ENCODE data around the gene FARS2.

Gene FARS2

DNA sequence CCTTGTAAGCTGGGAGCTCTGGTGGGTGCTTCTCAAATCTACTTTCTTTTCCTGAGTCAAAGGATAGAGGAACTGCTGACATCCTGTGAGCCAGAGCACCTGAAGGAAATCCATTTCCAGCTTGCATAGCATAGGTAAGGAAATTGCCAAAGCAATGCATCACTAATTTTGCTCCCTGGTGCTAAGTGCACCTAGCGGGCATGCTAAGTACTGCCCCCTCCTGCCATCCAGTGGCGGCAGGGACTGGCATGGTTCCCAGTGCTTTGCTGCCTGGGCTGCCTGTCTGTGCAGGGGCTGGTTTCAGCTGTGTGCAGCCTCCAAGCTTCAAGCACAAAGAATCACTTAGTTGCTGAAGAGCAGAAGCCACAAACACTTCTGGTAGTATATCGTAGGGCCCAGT lies 63.9 kb downstream of the FARS2 start:
- no peak overlapping the region for H3K9ac ChIP-seq (ENCODE audit: low read length)

DNA sequence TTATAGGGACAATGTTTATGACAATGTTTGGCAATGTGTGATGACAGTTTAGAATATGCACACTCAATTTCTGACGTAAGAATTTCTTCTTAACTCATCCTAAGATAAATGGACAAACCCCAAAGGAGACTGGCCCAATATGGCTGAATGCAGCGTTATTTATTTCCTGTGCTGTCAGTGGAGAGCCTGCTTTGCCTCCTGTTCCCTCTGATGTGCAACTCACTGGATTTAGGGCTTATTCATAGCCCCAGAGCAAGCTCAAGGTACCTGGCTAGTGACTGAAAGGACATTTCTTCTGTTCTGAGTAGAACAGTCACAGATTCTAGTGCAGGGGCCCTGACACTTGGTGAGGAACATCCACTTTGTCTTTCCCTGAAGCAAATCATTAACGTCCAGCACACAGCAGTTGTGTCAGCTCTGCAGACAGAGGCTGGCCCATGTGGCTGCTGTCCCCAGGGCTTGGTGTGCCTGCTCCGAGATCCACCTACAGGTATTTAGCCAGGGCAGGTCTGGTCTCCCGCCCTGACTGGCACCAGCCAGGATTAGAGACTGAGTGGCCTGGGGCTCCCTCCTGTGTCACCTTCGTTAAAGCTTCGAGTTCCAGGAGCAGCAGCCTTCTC lies 64.8 kb downstream of the FARS2 start:
- H2BK5ac ChIP-seq (ENCODE audit: low read depth, low read length, poor library complexity), result no peak overlapping the region
- no peak overlapping the region for H2BK120ac ChIP-seq (ENCODE audit: insufficient read depth, low read length, poor library complexity)
- H4K12ac ChIP-seq (ENCODE audit: low read depth, low read length), result no peak overlapping the region
- H3K4me3 ChIP-seq (ENCODE audit: low read depth, low read length), result no peak overlapping the region
- no peak overlapping the region for H2AFZ ChIP-seq (ENCODE audit: insufficient read depth, low read length, poor library complexity)
- no peak overlapping the region for H4K8ac ChIP-seq (ENCODE audit: low read depth, low read length)
- H3K9ac ChIP-seq (ENCODE audit: low read length), result no peak overlapping the region
- no peak overlapping the region for H3K4me2 ChIP-seq (ENCODE audit: low read length)
- WGBS (ENCODE audit: extremely low coverage, insufficient coverage, insufficient read length), result no CpG with 5 or more reads among the region's 7 CpGs
- no peak overlapping the region for H4K91ac ChIP-seq (ENCODE audit: low read depth, low read length)
- H3K79me2 ChIP-seq (ENCODE audit: control insufficient read depth, insufficient read depth, low read length, poor library complexity), result no peaks in the 10 kb centered on the region
- no peak overlapping the region for H3K27ac ChIP-seq (ENCODE audit: low read depth, low read length)
- H3K36me3 ChIP-seq (ENCODE audit: control insufficient read depth in 1 of 2, insufficient read depth in 2 of 2, low read length in 2 of 2), result peaks cover 0 to 5% of the 10 kb centered on the region in 2 experiments
- H2BK12ac ChIP-seq (ENCODE audit: low read length), result no peak overlapping the region
- H3K4ac ChIP-seq (ENCODE audit: low read depth, low read length), result no peak overlapping the region
- H3K23ac ChIP-seq (ENCODE audit: low read length), result no peak overlapping the region
- H3K27me3 ChIP-seq (ENCODE audit: insufficient read depth, low read length), result no peaks in the 10 kb centered on the region
- no peak overlapping the region for H3K14ac ChIP-seq (ENCODE audit: low read length)
- H3K4me1 ChIP-seq (ENCODE audit: control insufficient read depth in 1 of 2, insufficient read depth in 2 of 2, low read length in 2 of 2), result no peaks in the 10 kb centered on the region
- no peak overlapping the region for H3K18ac ChIP-seq (ENCODE audit: low read length)
- H2AK5ac ChIP-seq (ENCODE audit: low read length), result no peak overlapping the region
- no peaks in the 10 kb centered on the region for H3K79me1 ChIP-seq (ENCODE audit: low read length)
- H3K9me3 ChIP-seq (ENCODE audit: insufficient read depth, low read depth, low read length), result peaks cover 8% of the 10 kb centered on the region
- DNase-seq, result no peak

More for the DNA sequence above, 63.9 kb downstream of the FARS2 start:
- H4K12ac ChIP-seq (ENCODE audit: low read depth, low read length), result no peak overlapping the region
- H3K79me1 ChIP-seq (ENCODE audit: low read length), result no peaks in the 10 kb centered on the region
- no peak overlapping the region for H2BK120ac ChIP-seq (ENCODE audit: insufficient read depth, low read length, poor library complexity)
- H3K27ac ChIP-seq (ENCODE audit: low read depth, low read length), result no peak overlapping the region
- H4K91ac ChIP-seq (ENCODE audit: low read depth, low read length), result no peak overlapping the region
- no peak overlapping the region for H2AFZ ChIP-seq (ENCODE audit: insufficient read depth, low read length, poor library complexity)
- no peak overlapping the region for H3K4me2 ChIP-seq (ENCODE audit: low read length)
- H3K14ac ChIP-seq (ENCODE audit: low read length), result no peak overlapping the region
- H3K79me2 ChIP-seq (ENCODE audit: control insufficient read depth, insufficient read depth, low read length, poor library complexity), result no peaks in the 10 kb centered on the region
- no peak overlapping the region for H3K4ac ChIP-seq (ENCODE audit: low read depth, low read length)
- peaks cover 8% of the 10 kb centered on the region for H3K9me3 ChIP-seq (ENCODE audit: insufficient read depth, low read depth, low read length)
- H3K36me3 ChIP-seq (ENCODE audit: control insufficient read depth in 1 of 2, insufficient read depth in 2 of 2, low read length in 2 of 2), result peaks cover 0 to 5% of the 10 kb centered on the region in 2 experiments
- no peaks in the 10 kb centered on the region for H3K4me1 ChIP-seq (ENCODE audit: control insufficient read depth in 1 of 2, insufficient read depth in 2 of 2, low read length in 2 of 2)
- no peak overlapping the region for H3K23ac ChIP-seq (ENCODE audit: low read length)
- no peak overlapping the region for H2BK12ac ChIP-seq (ENCODE audit: low read length)
- WGBS (ENCODE audit: extremely low coverage, insufficient coverage, insufficient read length), result no CpG with 5 or more reads among the region's 3 CpGs
- H4K8ac ChIP-seq (ENCODE audit: low read depth, low read length), result no peak overlapping the region
- H2AK5ac ChIP-seq (ENCODE audit: low read length), result no peak overlapping the region
- no peak overlapping the region for H3K4me3 ChIP-seq (ENCODE audit: low read depth, low read length)
- H3K27me3 ChIP-seq (ENCODE audit: insufficient read depth, low read length), result no peaks in the 10 kb centered on the region
- H2BK5ac ChIP-seq (ENCODE audit: low read depth, low read length, poor library complexity), result no peak overlapping the region
- no peak for DNase-seq
- no peak overlapping the region for H3K18ac ChIP-seq (ENCODE audit: low read length)

DNA sequence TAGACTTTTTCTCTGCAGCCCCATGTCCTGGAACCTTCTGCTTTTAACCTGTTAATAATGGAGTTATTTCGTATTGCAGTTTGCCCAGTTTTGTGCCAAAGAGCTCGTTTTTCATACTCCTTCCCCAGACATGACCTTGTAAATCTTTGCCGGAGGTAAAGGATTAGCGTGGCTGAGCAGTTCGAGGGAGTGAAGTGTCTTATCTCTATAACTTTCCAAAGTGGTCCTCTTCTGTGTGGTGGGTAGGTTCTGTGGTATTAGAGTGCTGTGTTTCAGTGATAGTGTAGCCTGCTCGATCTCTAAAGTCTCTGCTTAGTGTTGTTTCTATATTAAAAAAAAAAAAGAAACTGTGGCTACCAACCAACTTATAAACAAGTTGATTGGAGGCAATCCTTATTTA lies 67.5 kb downstream of the FARS2 start:
- WGBS (ENCODE audit: extremely low coverage, insufficient coverage, insufficient read length), result no CpG with 5 or more reads among the region's 6 CpGs
- no peak for DNase-seq

DNA sequence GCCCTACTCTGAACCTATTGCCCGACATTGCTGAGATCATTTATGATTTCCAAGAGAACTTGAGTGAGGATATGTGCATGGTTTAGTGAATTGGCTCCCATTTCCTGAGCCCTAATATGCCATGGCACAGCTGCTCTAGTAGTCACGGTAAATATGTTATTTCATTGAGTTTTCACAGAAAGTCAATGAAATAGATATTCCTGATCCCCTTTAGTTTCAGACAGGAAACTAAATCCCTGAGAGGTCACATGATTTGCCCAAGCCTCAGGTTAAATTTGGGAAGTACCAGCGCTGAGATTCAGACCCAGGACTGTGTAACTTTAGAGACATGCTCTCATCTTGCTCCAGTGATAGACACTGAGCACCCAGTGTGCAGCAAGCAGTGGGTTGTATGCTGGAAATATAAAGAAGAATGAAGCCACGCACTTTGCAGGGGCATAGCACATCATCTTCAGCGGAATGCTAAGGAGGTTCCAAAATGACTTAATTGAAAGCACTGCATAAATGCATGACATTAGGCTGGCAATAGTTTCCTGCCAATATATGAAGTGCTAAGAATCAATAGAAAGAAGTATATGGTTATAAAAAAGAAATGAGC lies 70.6 kb downstream of the FARS2 start:
- no peaks in the 10 kb centered on the region for H3K4me1 ChIP-seq (ENCODE audit: control insufficient read depth in 1 of 2, insufficient read depth in 2 of 2, low read length in 2 of 2)
- no peaks in the 10 kb centered on the region for H3K79me2 ChIP-seq (ENCODE audit: control insufficient read depth, insufficient read depth, low read length, poor library complexity)
- no peak overlapping the region for H2AK5ac ChIP-seq (ENCODE audit: low read length)
- no peak overlapping the region for H4K91ac ChIP-seq (ENCODE audit: low read depth, low read length)
- H3K36me3 ChIP-seq (ENCODE audit: control insufficient read depth in 1 of 2, insufficient read depth in 2 of 2, low read length in 2 of 2), result no peaks in the 10 kb centered on the region
- no peak overlapping the region for H2BK5ac ChIP-seq (ENCODE audit: low read depth, low read length, poor library complexity)
- no peaks in the 10 kb centered on the region for H3K79me1 ChIP-seq (ENCODE audit: low read length)
- no peak overlapping the region for H3K4me3 ChIP-seq (ENCODE audit: low read depth, low read length)
- no peak overlapping the region for H3K27ac ChIP-seq (ENCODE audit: low read depth, low read length)
- H2AFZ ChIP-seq (ENCODE audit: insufficient read depth, low read length, poor library complexity), result no peak overlapping the region
- no peaks in the 10 kb centered on the region for H3K9me3 ChIP-seq (ENCODE audit: insufficient read depth, low read depth, low read length)
- no peak overlapping the region for H3K18ac ChIP-seq (ENCODE audit: low read length)
- no peaks in the 10 kb centered on the region for H3K27me3 ChIP-seq (ENCODE audit: insufficient read depth, low read length)
- DNase-seq, result no peak
- WGBS (ENCODE audit: extremely low coverage, insufficient coverage, insufficient read length), result no CpG with 5 or more reads among the region's 5 CpGs
- H3K4me2 ChIP-seq (ENCODE audit: low read length), result no peak overlapping the region
- H3K4ac ChIP-seq (ENCODE audit: low read depth, low read length), result no peak overlapping the region
- no peak overlapping the region for H2BK120ac ChIP-seq (ENCODE audit: insufficient read depth, low read length, poor library complexity)
- no peak overlapping the region for H4K12ac ChIP-seq (ENCODE audit: low read depth, low read length)
- no peak overlapping the region for H3K14ac ChIP-seq (ENCODE audit: low read length)
- no peak overlapping the region for H3K9ac ChIP-seq (ENCODE audit: low read length)
- H4K8ac ChIP-seq (ENCODE audit: low read depth, low read length), result no peak overlapping the region
- no peak overlapping the region for H2BK12ac ChIP-seq (ENCODE audit: low read length)
- no peak overlapping the region for H3K23ac ChIP-seq (ENCODE audit: low read length)

More for the DNA sequence above, 67.5 kb downstream of the FARS2 start:
- Histone ChIP-seq H3K36me3 (ENCODE audit: control insufficient read depth in 1 of 2, insufficient read depth in 2 of 2, low read length in 2 of 2) (peaks cover 0 to 5% of the 10 kb centered on the region in 2 experiments), H3K4me2 (ENCODE audit: low read length) (no peak overlapping the region), H3K4me1 (ENCODE audit: control insufficient read depth in 1 of 2, insufficient read depth in 2 of 2, low read length in 2 of 2) (no peaks in the 10 kb centered on the region), H3K14ac (ENCODE audit: low read length) (no peak overlapping the region), H3K23ac (ENCODE audit: low read length) (no peak overlapping the region), H3K4me3 (ENCODE audit: low read depth, low read length) (no peak overlapping the region), H2BK120ac (ENCODE audit: insufficient read depth, low read length, poor library complexity) (no peak overlapping the region), H3K4ac (ENCODE audit: low read depth, low read length) (no peak overlapping the region), H3K79me2 (ENCODE audit: control insufficient read depth, insufficient read depth, low read length, poor library complexity) (no peaks in the 10 kb centered on the region), H3K18ac (ENCODE audit: low read length) (no peak overlapping the region), H4K12ac (ENCODE audit: low read depth, low read length) (no peak overlapping the region), H2AK5ac (ENCODE audit: low read length) (no peak overlapping the region), H3K79me1 (ENCODE audit: low read length) (no peaks in the 10 kb centered on the region), H3K9ac (ENCODE audit: low read length) (no peak overlapping the region), H2BK5ac (ENCODE audit: low read depth, low read length, poor library complexity) (no peak overlapping the region), H2BK12ac (ENCODE audit: low read length) (no peak overlapping the region), H3K27ac (ENCODE audit: low read depth, low read length) (no peak overlapping the region), H4K91ac (ENCODE audit: low read depth, low read length) (no peak overlapping the region), H3K9me3 (ENCODE audit: insufficient read depth, low read depth, low read length) (peaks cover 6% of the 10 kb centered on the region), H2AFZ (ENCODE audit: insufficient read depth, low read length, poor library complexity) (no peak overlapping the region), H4K8ac (ENCODE audit: low read depth, low read length) (no peak overlapping the region), H3K27me3 (ENCODE audit: insufficient read depth, low read length) (no peaks in the 10 kb centered on the region)
